HG03571 (cell line): ENCODE measurements around the gene CFAP46.
"Not testable (repeated sequence)": the region's sequence is repeated elsewhere in the genome, so short reads cannot be mapped to it uniquely, and the experiment has no call there.

Experiments used
- ATAC-seq: cut with Tn5 transposase; IDR thresholded peaks from one replicate; pipeline ENCODE4 v1.9.1; 2021; ENCODE audit not compliant: unreplicated experiment

Gene CFAP46

GRCh38 chr10:132963430-132963960 is 21.1 kb upstream of the CFAP46 start:
- ATAC-seq, result no peak

- no peak for ATAC-seq
These were observed 20.5 kb upstream of the CFAP46 start for GRCh38 chr10:132962623-132963429.

- ATAC-seq, result no peak
These were observed 19.6 kb upstream of the CFAP46 start for GRCh38 chr10:132961787-132962622.

GRCh38 chr10:132961420-132961786 is 19.0 kb upstream of the CFAP46 start:
- no peak for ATAC-seq

GRCh38 chr10:132960631-132961419 is 18.5 kb upstream of the CFAP46 start:
- ATAC-seq, result no peak

GRCh38 chr10:132960071-132960472 is 17.7 kb upstream of the CFAP46 start:
- ATAC-seq, result no peak

GRCh38 chr10:132959559-132959961 is 17.2 kb upstream of the CFAP46 start:
- ATAC-seq, result no peak

GRCh38 chr10:132958883-132959558 is 16.7 kb upstream of the CFAP46 start:
- ATAC-seq, result no peak

GRCh38 chr10:132957981-132958882 is 15.9 kb upstream of the CFAP46 start:
- ATAC-seq, result no peak

GRCh38 chr10:132957131-132957530 is 14.8 kb upstream of the CFAP46 start:
- ATAC-seq, result no peak

- not testable (repeated sequence) for ATAC-seq
These were observed 13.9 kb upstream of the CFAP46 start for GRCh38 chr10:132956259-132956658.

- no peak for ATAC-seq
These were observed 13.1 kb upstream of the CFAP46 start for GRCh38 chr10:132955479-132955878.

- no peak for ATAC-seq
These were observed 11.1 kb upstream of the CFAP46 start for GRCh38 chr10:132953428-132953827.

- no peak for ATAC-seq
These were observed 9.6 kb upstream of the CFAP46 start for GRCh38 chr10:132951926-132952325.

- ATAC-seq, result no peak
These were observed 6.0 kb upstream of the CFAP46 start for GRCh38 chr10:132948351-132948750.

GRCh38 chr10:132947843-132948242 is 5.5 kb upstream of the CFAP46 start:
- no peak for ATAC-seq

GRCh38 chr10:132946806-132947546 is 4.6 kb upstream of the CFAP46 start:
- no peak for ATAC-seq

GRCh38 chr10:132946311-132946710 is 3.9 kb upstream of the CFAP46 start:
- no peak for ATAC-seq

- no peak for ATAC-seq
These were observed 3.5 kb upstream of the CFAP46 start for GRCh38 chr10:132945894-132946255.
